ENCODE data around the gene NUFIP1. TPM values are rescaled to one million over a fixed set of nuclear protein-coding genes. Genes with fewer than 3 reads are reported as not detected.

NUFIP1 gene
- total RNA-seq, 1 experiment from 2014 or later = 14.0 TPM

DNA sequence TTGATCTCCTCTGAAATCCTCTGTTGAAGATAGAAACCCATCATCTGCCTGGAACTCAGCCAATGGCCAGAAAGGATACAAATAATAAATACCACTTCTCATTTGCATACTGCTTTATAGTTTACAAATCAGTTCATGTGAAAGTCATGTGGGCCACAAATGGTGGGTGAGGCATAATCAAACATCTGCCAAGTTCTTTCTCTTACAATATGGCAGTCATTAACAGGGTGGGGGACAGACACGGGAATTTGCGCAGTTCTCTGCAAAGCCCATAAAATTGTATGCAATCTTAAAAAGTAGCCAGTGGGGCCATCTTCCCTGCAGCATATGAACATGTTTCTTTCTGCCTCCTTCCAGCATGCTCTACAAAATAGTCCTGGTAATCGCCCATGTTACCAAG lies 59.6 kb downstream of the NUFIP1 start:
- POLR2A ChIA-PET = no interaction called here
- CTCF ChIA-PET = no interaction called here
- Mint-ChIP-seq H3K27me3 (ENCODE audit: low read depth) (no peaks in the 10 kb centered on the region), H3K4me1 (peaks cover 45% of the 10 kb centered on the region), H3K27ac (no peak overlapping the region), H3K9me3 (no peaks in the 10 kb centered on the region), H3K36me3 (no peaks in the 10 kb centered on the region), H3K4me3 (no peak overlapping the region)
- DNase-seq (ENCODE audit: low spot score) = no peak
- TF ChIP-seq IRF2 (CRISPR knock-in tag; IDR thresholded peaks at IDR 0.05; ENCODE audit: borderline replicate concordance, low read depth) = no peak
- TF ChIP-seq SMAD3 (CRISPR knock-in tag; IDR thresholded peaks at IDR 0.05; ENCODE audit: borderline replicate concordance) = no peak
- TF ChIP-seq ELF4 (CRISPR knock-in tag; IDR thresholded peaks at IDR 0.05; ENCODE audit: low read depth) = no peak
- TF ChIP-seq AR (CRISPR knock-in tag; IDR thresholded peaks at IDR 0.05) = no peak
- no peak for TF ChIP-seq ZNF396 (CRISPR knock-in tag; IDR thresholded peaks at IDR 0.05; ENCODE audit: borderline replicate concordance)
- no peak for TF ChIP-seq CREM (CRISPR knock-in tag; IDR thresholded peaks at IDR 0.05)
- TF ChIP-seq NFYB (CRISPR knock-in tag; conservative IDR thresholded peaks at IDR 0.05; ENCODE audit: low read depth) = no peak
- TF ChIP-seq MAX (CRISPR knock-in tag; IDR thresholded peaks at IDR 0.05) = no peak
- no peak for TF ChIP-seq ZNF263 (CRISPR knock-in tag; IDR thresholded peaks at IDR 0.05; ENCODE audit: low read depth)
- TF ChIP-seq ZNF317 (CRISPR knock-in tag; IDR thresholded peaks at IDR 0.05; ENCODE audit: borderline replicate concordance, low read depth) = no peak
- TF ChIP-seq, protein P1, sequence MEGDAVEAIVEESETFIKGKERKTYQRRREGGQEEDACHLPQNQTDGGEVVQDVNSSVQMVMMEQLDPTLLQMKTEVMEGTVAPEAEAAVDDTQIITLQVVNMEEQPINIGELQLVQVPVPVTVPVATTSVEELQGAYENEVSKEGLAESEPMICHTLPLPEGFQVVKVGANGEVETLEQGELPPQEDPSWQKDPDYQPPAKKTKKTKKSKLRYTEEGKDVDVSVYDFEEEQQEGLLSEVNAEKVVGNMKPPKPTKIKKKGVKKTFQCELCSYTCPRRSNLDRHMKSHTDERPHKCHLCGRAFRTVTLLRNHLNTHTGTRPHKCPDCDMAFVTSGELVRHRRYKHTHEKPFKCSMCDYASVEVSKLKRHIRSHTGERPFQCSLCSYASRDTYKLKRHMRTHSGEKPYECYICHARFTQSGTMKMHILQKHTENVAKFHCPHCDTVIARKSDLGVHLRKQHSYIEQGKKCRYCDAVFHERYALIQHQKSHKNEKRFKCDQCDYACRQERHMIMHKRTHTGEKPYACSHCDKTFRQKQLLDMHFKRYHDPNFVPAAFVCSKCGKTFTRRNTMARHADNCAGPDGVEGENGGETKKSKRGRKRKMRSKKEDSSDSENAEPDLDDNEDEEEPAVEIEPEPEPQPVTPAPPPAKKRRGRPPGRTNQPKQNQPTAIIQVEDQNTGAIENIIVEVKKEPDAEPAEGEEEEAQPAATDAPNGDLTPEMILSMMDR (IDR thresholded peaks at IDR 0.05) = no peak
- no peak for TF ChIP-seq SP1 (CRISPR knock-in tag; conservative IDR thresholded peaks at IDR 0.05)
- no peak for TF ChIP-seq ZNF232 (CRISPR knock-in tag; IDR thresholded peaks at IDR 0.05)
- TF ChIP-seq GABPB1 (CRISPR knock-in tag; IDR thresholded peaks at IDR 0.05) = no peak
- no peak for TF ChIP-seq FOXK1 (CRISPR knock-in tag; IDR thresholded peaks at IDR 0.05)
- no peak for TF ChIP-seq CREB1 (CRISPR knock-in tag; IDR thresholded peaks at IDR 0.05)
- ATAC-seq = no peak

DNA sequence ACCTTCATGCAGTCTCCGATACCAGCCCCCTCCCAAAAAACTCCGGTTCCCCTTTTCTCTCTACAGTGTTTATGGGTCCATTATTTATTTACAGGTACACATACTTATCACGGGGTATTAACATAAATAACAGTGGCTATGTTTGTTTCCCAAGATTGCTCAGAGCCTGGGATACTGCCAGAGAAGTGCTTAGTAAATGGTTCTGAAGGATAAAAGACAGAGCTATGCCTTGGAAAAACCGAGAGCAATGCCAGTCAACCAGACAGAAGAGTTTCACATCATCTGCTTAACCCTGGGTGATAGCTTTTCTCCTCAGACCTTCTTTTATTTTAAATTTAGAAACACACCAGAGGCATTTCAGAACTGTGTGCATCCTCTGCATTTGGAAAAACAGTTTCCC lies 61.3 kb downstream of the NUFIP1 start:
- Mint-ChIP-seq H3K4me1 (peaks cover 42% of the 10 kb centered on the region), H3K4me3 (no peak overlapping the region), H3K9me3 (no peaks in the 10 kb centered on the region), H3K27me3 (ENCODE audit: low read depth) (no peaks in the 10 kb centered on the region), H3K27ac (no peak overlapping the region), H3K36me3 (no peaks in the 10 kb centered on the region)
- POLR2A ChIA-PET = interaction anchor here (0.6 kb wide), 1 partner anchor 315 kb away, joined by 4 read pairs; no protein-coding TSS in a partner anchor
- ATAC-seq (no peak), DNase-seq (ENCODE audit: low spot score) (no peak)
- CTCF ChIA-PET = interaction anchor here (0.6 kb wide), 1 partner anchor 234 kb away, joined by 7 read pairs; no protein-coding TSS in a partner anchor
- no peak for TF ChIP-seq SOX15 (CRISPR knock-in tag; IDR thresholded peaks at IDR 0.05)
- TF ChIP-seq ARID4B (CRISPR knock-in tag; IDR thresholded peaks at IDR 0.05; ENCODE audit: borderline replicate concordance) = no peak
- no peak for TF ChIP-seq CREB1 (CRISPR knock-in tag; IDR thresholded peaks at IDR 0.05)
- no peak for TF ChIP-seq ZNF396 (CRISPR knock-in tag; IDR thresholded peaks at IDR 0.05; ENCODE audit: borderline replicate concordance)
- no peak for TF ChIP-seq ZNF423 (CRISPR knock-in tag; IDR thresholded peaks at IDR 0.05)
- no peak for TF ChIP-seq ETV6 (CRISPR knock-in tag; IDR thresholded peaks at IDR 0.05)
- TF ChIP-seq CBFB (CRISPR knock-in tag; IDR thresholded peaks at IDR 0.05; ENCODE audit: low read depth) = no peak
- no peak for TF ChIP-seq NR2C2 (CRISPR knock-in tag; IDR thresholded peaks at IDR 0.05)
- no peak for TF ChIP-seq IRF2 (CRISPR knock-in tag; IDR thresholded peaks at IDR 0.05; ENCODE audit: borderline replicate concordance, low read depth)
- TF ChIP-seq PREB (CRISPR knock-in tag; IDR thresholded peaks at IDR 0.05; ENCODE audit: borderline replicate concordance) = no peak
- TF ChIP-seq, protein P2, sequence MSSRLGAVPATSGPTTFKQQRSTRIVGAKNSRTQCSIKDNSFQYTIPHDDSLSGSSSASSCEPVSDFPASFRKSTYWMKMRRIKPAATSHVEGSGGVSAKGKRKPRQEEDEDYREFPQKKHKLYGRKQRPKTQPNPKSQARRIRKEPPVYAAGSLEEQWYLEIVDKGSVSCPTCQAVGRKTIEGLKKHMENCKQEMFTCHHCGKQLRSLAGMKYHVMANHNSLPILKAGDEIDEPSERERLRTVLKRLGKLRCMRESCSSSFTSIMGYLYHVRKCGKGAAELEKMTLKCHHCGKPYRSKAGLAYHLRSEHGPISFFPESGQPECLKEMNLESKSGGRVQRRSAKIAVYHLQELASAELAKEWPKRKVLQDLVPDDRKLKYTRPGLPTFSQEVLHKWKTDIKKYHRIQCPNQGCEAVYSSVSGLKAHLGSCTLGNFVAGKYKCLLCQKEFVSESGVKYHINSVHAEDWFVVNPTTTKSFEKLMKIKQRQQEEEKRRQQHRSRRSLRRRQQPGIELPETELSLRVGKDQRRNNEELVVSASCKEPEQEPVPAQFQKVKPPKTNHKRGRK (CRISPR knock-in tag; IDR thresholded peaks at IDR 0.05; ENCODE audit: borderline replicate concordance) = no peak

Data from WTC11 (cell line).